Vagina (tissue), 2 donors: Measurements from ENCODE around the gene USF3.

ENCODE experiments used
- POLR2A ChIP-seq, 2 donors: fragments of 450-650 bp; IDR thresholded peaks; one replicate each; pipeline ENCODE4 v1.6.1; 2017; ENCODE audit warnings: antibody characterized with exemption in 2 of 2, mild to moderate bottlenecking in 2 of 2, moderate library complexity in 2 of 2
- POLR2AphosphoS5 ChIP-seq, 2 donors: sonication (generic); formaldehyde crosslinking; IDR thresholded peaks; one replicate each; pipeline ENCODE4 v1.9.0; 2017; ENCODE audit warnings: antibody characterized with exemption in 2 of 2, mild to moderate bottlenecking in 2 of 2, low read depth in 1 of 2; ENCODE audit not compliant: insufficient read depth in 1 of 2
- TF ChIP-seq, protein P1 (sequence below), 3 experiments: fragments of 450-650 bp in 2 of 3; fragments of 200-600 bp in 1 of 3; sonication (generic) in 1 of 3; IDR thresholded peaks; one replicate each; pipeline ENCODE4 v1.5.1; 2017 to 2019; ENCODE audit warnings: antibody characterized with exemption in 3 of 3, mild to moderate bottlenecking in 2 of 3, moderate library complexity in 2 of 3

DNA sequence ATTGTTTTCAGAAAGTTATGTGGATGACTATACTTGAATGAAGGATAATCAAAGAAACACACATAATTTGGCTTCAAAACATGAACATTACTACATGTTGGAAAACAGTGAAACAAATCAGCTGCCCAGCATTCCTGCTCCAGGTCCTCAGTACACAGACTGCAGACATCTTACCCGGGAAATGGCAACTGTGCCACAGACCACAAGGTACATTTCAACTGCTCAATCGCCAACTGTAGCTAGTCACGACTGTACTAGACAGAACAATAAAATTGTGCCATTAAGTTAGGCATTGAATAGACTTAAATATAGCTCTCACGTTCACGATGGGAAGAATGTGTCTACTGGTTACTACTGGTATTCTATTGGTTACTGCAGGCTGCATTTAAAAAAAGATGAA is 44.6 kb upstream of the USF3 start:
- TF ChIP-seq, protein P1, sequence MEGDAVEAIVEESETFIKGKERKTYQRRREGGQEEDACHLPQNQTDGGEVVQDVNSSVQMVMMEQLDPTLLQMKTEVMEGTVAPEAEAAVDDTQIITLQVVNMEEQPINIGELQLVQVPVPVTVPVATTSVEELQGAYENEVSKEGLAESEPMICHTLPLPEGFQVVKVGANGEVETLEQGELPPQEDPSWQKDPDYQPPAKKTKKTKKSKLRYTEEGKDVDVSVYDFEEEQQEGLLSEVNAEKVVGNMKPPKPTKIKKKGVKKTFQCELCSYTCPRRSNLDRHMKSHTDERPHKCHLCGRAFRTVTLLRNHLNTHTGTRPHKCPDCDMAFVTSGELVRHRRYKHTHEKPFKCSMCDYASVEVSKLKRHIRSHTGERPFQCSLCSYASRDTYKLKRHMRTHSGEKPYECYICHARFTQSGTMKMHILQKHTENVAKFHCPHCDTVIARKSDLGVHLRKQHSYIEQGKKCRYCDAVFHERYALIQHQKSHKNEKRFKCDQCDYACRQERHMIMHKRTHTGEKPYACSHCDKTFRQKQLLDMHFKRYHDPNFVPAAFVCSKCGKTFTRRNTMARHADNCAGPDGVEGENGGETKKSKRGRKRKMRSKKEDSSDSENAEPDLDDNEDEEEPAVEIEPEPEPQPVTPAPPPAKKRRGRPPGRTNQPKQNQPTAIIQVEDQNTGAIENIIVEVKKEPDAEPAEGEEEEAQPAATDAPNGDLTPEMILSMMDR (IDR thresholded peaks at IDR 0.05), result no peak
- no peak for TF ChIP-seq POLR2AphosphoS5 (IDR thresholded peaks at IDR 0.05; ENCODE audit: insufficient read depth in 1 of 2, low read depth in 1 of 2)
- no peak for TF ChIP-seq POLR2A (IDR thresholded peaks at IDR 0.05)
